ENCODE measurements around the gene KIF17. TPM values are rescaled to one million over a fixed set of nuclear protein-coding genes. Genes with fewer than 3 reads are reported as not detected.

Gene KIF17
- total RNA-seq, 1 experiment from 2014 or later: 2.4 TPM

DNA sequence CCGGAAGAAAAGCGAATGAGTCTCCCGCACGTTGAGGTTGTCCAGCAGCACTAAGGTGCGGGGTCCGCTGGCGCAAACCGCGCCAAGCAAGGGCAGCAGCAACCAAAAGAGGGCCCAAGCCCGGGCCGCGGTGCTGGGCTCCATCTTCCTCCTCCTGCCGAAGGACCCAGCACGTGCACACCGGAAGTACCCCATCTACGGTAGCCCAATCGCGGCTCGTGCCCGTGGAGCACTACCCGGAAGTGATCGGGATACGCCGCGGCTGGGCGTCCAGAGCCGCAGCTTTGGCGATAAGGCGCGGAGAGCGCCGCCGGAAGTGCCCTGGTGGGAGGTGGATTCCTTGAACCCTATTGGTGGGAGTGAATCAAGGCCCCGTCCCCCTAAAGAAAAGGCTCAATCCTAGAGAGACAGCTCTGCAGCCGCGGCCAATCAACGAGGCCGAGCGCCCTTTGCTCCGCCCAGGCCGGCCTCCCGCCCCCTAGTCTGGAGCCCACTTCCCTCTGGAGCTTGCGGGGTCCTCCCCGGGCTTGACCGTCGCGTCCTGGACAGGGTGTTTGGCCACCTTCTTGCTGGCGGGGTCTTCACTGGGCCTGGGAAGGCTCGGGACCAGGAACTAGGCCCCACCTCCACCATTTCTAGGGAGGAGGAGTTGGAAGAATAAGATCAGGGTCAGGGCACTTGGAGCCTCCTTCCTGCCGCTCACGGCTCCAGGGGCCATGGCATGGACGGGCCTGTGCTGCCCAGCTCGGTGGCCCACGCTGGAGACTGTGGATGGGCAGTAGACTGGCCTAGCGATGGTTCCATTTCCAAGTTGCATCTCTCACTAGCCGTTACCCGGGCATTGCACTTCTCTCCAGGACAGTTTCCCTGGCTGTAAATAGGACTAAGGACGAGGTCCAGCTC, 56.3 kb downstream of the KIF17 start, which contains the start of gene DDOST:
DDOST (minus strand) TSS at position 163 of the 903 bp plus-strand sequence; CDS start at position 144, 19 bp downstream.
- Histone ChIP-seq H3K4me1 (ENCODE audit: control insufficient read depth in 1 of 2, insufficient read depth in 2 of 2, low read length in 2 of 2) (peaks cover 12 to 21% of the 10 kb centered on the region in 2 experiments), H2AFZ (ENCODE audit: low read depth, low read length, poor library complexity, severe bottlenecking) (no peak within 1 kb of the TSS), H3K9me3 (ENCODE audit: control insufficient read depth in 1 of 2, insufficient read depth in 1 of 2, low read depth in 1 of 2, low read length in 2 of 2) (no peaks in the 10 kb centered on the region), H3K4me3 (replicated peaks in 1 of 2; ENCODE audit: low read depth in 1 of 2, low read length in 2 of 2) (peak within 1 kb of the TSS; percentile 90 to 100), H3K36me3 (ENCODE audit: control insufficient read depth in 1 of 2, insufficient read depth in 2 of 2, low read length in 2 of 2) (peaks cover 23% of the 10 kb centered on the region in 2 experiments), H3K4me2 (ENCODE audit: low read length) (peak within 1 kb of the TSS; percentile 82), H3K79me2 (ENCODE audit: insufficient read depth, low read length) (peaks cover 48% of the 10 kb centered on the region), H4K20me1 (ENCODE audit: insufficient read depth) (no peaks in the 10 kb centered on the region), H3K9ac (ENCODE audit: low read length) (peak within 1 kb of the TSS; percentile 81), H3K9me2 (ENCODE audit: insufficient read depth) (no peaks in the 10 kb centered on the region), H3K27ac (ENCODE audit: low read depth, low read length) (peak within 1 kb of the TSS; percentile 68), H3K27me3 (ENCODE audit: insufficient read depth, low read length) (no peaks in the 10 kb centered on the region)
- peak; percentile 96 for ATAC-seq
- ChIA-PET POLR2A (interaction anchor here (1.0 kb wide), 2 partner anchors 138 to 166 kb away, joined by 3 to 4 read pairs; no protein-coding TSS in a partner anchor), CTCF (interaction anchor here (0.6 to 2.7 kb wide), 5 partner anchors 15 to 88 kb away, joined by 3 to 16 read pairs (median 4); partner anchors contain the start of gene PINK1), RAD21 (ENCODE audit: low non-redundant PET in 1 of 2, low total read pairs in 2 of 2, uncharacterized antibody in 2 of 2, unreplicated experiment in 2 of 2) (interaction anchor here in 1 of 2 experiments (2.1 kb wide), 1 partner anchor 86 kb away, joined by 5 read pairs; no protein-coding TSS in a partner anchor)
- intact Hi-C loops (cut with micrococcal nuclease): no loop called here
- BruUV-seq (replicated peaks): TSS peak; percentile 93
- peak; percentile 97 for DNase-seq (ENCODE audit: low read depth, low spot score)
- no peak for TF ChIP-seq ZNF274 (IDR thresholded peaks at IDR 0.05; ENCODE audit: low read depth, low read length)
- TF ChIP-seq TCF7L2 (IDR thresholded peaks at IDR 0.05; ENCODE audit: borderline replicate concordance, extremely low read depth, insufficient read depth, insufficient read length): peak; percentile 25
- TF ChIP-seq, protein P1, sequence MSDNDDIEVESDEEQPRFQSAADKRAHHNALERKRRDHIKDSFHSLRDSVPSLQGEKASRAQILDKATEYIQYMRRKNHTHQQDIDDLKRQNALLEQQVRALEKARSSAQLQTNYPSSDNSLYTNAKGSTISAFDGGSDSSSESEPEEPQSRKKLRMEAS (IDR thresholded peaks at IDR 0.05): peak; percentile 88
- TF ChIP-seq SP1 (IDR thresholded peaks at IDR 0.05; ENCODE audit: low read depth): peak; percentile 97
- TF ChIP-seq RAD21 (IDR thresholded peaks at IDR 0.05; ENCODE audit: low read depth): no peak
- TF ChIP-seq, protein P2, sequence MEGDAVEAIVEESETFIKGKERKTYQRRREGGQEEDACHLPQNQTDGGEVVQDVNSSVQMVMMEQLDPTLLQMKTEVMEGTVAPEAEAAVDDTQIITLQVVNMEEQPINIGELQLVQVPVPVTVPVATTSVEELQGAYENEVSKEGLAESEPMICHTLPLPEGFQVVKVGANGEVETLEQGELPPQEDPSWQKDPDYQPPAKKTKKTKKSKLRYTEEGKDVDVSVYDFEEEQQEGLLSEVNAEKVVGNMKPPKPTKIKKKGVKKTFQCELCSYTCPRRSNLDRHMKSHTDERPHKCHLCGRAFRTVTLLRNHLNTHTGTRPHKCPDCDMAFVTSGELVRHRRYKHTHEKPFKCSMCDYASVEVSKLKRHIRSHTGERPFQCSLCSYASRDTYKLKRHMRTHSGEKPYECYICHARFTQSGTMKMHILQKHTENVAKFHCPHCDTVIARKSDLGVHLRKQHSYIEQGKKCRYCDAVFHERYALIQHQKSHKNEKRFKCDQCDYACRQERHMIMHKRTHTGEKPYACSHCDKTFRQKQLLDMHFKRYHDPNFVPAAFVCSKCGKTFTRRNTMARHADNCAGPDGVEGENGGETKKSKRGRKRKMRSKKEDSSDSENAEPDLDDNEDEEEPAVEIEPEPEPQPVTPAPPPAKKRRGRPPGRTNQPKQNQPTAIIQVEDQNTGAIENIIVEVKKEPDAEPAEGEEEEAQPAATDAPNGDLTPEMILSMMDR (IDR thresholded peaks at IDR 0.05 in 2 of 3, conservative IDR thresholded peaks at IDR 0.05 in 1 of 3; ENCODE audit: borderline replicate concordance in 1 of 3, insufficient read depth in 1 of 3, low read depth in 2 of 3, low read length in 2 of 3): peak in 2 of 3 experiments; percentile 36 to 53; a peak in 4 of 6 replicates
- TF ChIP-seq POLR2A (IDR thresholded peaks at IDR 0.05; ENCODE audit: borderline replicate concordance, extremely low read depth, insufficient read depth, insufficient read length): peak; percentile 45
- TF ChIP-seq ZFX (IDR thresholded peaks at IDR 0.05): peak; percentile 39
- peak; percentile 83 for TF ChIP-seq YY1 (IDR thresholded peaks at IDR 0.05; ENCODE audit: extremely low read depth, insufficient replicate concordance, low read depth, low read length)
- TF ChIP-seq, protein P3, sequence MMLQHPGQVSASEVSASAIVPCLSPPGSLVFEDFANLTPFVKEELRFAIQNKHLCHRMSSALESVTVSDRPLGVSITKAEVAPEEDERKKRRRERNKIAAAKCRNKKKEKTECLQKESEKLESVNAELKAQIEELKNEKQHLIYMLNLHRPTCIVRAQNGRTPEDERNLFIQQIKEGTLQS (IDR thresholded peaks at IDR 0.05): no peak
- no peak for TF ChIP-seq CBX3 (IDR thresholded peaks at IDR 0.05; ENCODE audit: low read depth)
- TF ChIP-seq EZH2 (IDR thresholded peaks at IDR 0.05): no peak
- peak; percentile 64 for TF ChIP-seq EGR1 (IDR thresholded peaks at IDR 0.05; ENCODE audit: low read depth)
- TF ChIP-seq POLR2AphosphoS5 (IDR thresholded peaks at IDR 0.05; ENCODE audit: low read depth, low read length): peak; percentile 85
- TF ChIP-seq, protein P4, sequence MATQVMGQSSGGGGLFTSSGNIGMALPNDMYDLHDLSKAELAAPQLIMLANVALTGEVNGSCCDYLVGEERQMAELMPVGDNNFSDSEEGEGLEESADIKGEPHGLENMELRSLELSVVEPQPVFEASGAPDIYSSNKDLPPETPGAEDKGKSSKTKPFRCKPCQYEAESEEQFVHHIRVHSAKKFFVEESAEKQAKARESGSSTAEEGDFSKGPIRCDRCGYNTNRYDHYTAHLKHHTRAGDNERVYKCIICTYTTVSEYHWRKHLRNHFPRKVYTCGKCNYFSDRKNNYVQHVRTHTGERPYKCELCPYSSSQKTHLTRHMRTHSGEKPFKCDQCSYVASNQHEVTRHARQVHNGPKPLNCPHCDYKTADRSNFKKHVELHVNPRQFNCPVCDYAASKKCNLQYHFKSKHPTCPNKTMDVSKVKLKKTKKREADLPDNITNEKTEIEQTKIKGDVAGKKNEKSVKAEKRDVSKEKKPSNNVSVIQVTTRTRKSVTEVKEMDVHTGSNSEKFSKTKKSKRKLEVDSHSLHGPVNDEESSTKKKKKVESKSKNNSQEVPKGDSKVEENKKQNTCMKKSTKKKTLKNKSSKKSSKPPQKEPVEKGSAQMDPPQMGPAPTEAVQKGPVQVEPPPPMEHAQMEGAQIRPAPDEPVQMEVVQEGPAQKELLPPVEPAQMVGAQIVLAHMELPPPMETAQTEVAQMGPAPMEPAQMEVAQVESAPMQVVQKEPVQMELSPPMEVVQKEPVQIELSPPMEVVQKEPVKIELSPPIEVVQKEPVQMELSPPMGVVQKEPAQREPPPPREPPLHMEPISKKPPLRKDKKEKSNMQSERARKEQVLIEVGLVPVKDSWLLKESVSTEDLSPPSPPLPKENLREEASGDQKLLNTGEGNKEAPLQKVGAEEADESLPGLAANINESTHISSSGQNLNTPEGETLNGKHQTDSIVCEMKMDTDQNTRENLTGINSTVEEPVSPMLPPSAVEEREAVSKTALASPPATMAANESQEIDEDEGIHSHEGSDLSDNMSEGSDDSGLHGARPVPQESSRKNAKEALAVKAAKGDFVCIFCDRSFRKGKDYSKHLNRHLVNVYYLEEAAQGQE (IDR thresholded peaks at IDR 0.05; ENCODE audit: low read depth): no peak
- TF ChIP-seq JUND (IDR thresholded peaks at IDR 0.05): no peak
- TF ChIP-seq, protein P5, sequence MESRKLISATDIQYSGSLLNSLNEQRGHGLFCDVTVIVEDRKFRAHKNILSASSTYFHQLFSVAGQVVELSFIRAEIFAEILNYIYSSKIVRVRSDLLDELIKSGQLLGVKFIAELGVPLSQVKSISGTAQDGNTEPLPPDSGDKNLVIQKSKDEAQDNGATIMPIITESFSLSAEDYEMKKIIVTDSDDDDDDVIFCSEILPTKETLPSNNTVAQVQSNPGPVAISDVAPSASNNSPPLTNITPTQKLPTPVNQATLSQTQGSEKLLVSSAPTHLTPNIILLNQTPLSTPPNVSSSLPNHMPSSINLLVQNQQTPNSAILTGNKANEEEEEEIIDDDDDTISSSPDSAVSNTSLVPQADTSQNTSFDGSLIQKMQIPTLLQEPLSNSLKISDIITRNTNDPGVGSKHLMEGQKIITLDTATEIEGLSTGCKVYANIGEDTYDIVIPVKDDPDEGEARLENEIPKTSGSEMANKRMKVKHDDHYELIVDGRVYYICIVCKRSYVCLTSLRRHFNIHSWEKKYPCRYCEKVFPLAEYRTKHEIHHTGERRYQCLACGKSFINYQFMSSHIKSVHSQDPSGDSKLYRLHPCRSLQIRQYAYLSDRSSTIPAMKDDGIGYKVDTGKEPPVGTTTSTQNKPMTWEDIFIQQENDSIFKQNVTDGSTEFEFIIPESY (IDR thresholded peaks at IDR 0.05; ENCODE audit: extremely low read depth, insufficient replicate concordance, low read length): no peak

Data from HCT116 (cell line).